ENCODE measurements around the gene CLDN6. TPM values are rescaled to one million over a fixed set of nuclear protein-coding genes. Genes with fewer than 3 reads are reported as not detected.

Gene CLDN6
- total RNA-seq, 1 experiment from 2014 or later = 0.21 TPM

DNA sequence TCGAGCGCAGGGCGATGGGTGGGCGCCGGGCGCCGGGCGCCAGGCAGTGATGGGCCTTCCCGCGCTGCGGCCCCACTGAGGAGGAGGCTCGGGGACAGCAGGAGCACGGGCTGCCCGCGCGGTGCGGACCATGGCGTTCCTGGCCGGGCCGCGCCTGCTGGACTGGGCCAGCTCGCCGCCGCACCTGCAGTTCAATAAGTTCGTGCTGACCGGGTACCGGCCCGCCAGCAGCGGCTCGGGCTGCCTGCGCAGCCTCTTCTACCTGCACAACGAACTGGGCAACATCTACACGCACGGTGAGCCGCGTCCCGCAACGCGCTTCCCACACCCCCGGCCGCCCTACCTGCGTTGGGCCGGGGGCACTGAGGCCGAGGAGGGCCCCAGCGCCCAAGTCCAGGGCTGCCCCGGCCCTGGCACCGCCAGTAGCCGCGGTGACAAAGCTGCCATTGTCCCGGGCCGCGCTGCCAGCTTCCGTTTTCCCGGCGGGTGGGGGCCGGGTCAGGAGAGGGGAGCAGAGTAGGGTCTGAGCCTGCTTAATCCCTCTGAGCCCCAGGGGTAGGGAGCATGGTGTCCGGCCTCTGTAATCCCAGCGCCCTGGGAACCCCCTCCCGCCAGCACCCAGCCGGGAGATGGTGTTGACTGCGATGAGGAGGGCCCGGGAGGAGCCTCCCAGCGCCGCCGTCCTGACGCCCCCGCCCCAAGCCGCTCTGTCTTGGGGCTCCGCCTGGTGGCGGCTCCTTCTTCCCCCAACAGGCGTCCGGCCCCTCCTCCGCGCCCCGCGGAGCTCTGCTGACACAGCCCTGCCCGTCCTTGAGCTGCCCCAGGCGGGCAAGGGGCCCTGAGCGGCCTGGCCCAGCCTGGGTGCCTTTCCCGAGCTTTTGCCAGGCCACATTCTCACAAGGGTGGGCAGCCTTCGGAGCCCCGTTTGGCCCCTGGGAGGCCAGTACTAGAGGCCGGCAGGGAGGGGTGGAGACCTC, 48.1 kb downstream of the CLDN6 start:
- no peaks in the 10 kb centered on the region for H3K27me3 ChIP-seq (replicated peaks; ENCODE audit: insufficient read depth, low read depth, low read length, poor library complexity)
- POLR2A ChIA-PET (ENCODE audit: low non-redundant PET) = no interaction called here
- H3K9me3 ChIP-seq (ENCODE audit: low read depth, low read length, poor library complexity, severe bottlenecking) = no peaks in the 10 kb centered on the region
- TF ChIP-seq, protein P1, sequence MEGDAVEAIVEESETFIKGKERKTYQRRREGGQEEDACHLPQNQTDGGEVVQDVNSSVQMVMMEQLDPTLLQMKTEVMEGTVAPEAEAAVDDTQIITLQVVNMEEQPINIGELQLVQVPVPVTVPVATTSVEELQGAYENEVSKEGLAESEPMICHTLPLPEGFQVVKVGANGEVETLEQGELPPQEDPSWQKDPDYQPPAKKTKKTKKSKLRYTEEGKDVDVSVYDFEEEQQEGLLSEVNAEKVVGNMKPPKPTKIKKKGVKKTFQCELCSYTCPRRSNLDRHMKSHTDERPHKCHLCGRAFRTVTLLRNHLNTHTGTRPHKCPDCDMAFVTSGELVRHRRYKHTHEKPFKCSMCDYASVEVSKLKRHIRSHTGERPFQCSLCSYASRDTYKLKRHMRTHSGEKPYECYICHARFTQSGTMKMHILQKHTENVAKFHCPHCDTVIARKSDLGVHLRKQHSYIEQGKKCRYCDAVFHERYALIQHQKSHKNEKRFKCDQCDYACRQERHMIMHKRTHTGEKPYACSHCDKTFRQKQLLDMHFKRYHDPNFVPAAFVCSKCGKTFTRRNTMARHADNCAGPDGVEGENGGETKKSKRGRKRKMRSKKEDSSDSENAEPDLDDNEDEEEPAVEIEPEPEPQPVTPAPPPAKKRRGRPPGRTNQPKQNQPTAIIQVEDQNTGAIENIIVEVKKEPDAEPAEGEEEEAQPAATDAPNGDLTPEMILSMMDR (conservative IDR thresholded peaks at IDR 0.05; ENCODE audit: low read depth, low read length) = peak; percentile 64
- no peak for TF ChIP-seq EZH2 (IDR thresholded peaks at IDR 0.05; ENCODE audit: borderline replicate concordance, low read depth, low read length, poor library complexity, severe bottlenecking)
- H3K4me3 ChIP-seq (ENCODE audit: low read depth, low read length, poor library complexity, severe bottlenecking) = peak overlapping the region; percentile 86
- peaks cover 29% of the 10 kb centered on the region for H3K36me3 ChIP-seq (ENCODE audit: insufficient read depth, low read length, poor library complexity, severe bottlenecking)
- peaks cover 19% of the 10 kb centered on the region for H3K4me1 ChIP-seq (ENCODE audit: insufficient read depth, low read length, poor library complexity, severe bottlenecking)
- DNase-seq (ENCODE audit: low spot score) = peak; percentile 87
- CTCF ChIA-PET = interaction anchor here (0.6 to 1.3 kb wide), 3 partner anchors 37 to 336 kb away, joined by 3 read pairs; partner anchors contain the start of genes TIGD7 and ZNF75A
- intact Hi-C loops (cut with micrococcal nuclease; ENCODE audit: unreplicated experiment) = loop anchor here (1.0 kb wide), 1 partner anchor 34 kb away; no protein-coding TSS in a partner anchor
- BruUV-seq (replicated peaks) = no TSS peak
- peak overlapping the region; percentile 84 for H3K27ac ChIP-seq (ENCODE audit: low read depth, low read length, poor library complexity, severe bottlenecking)

DNA sequence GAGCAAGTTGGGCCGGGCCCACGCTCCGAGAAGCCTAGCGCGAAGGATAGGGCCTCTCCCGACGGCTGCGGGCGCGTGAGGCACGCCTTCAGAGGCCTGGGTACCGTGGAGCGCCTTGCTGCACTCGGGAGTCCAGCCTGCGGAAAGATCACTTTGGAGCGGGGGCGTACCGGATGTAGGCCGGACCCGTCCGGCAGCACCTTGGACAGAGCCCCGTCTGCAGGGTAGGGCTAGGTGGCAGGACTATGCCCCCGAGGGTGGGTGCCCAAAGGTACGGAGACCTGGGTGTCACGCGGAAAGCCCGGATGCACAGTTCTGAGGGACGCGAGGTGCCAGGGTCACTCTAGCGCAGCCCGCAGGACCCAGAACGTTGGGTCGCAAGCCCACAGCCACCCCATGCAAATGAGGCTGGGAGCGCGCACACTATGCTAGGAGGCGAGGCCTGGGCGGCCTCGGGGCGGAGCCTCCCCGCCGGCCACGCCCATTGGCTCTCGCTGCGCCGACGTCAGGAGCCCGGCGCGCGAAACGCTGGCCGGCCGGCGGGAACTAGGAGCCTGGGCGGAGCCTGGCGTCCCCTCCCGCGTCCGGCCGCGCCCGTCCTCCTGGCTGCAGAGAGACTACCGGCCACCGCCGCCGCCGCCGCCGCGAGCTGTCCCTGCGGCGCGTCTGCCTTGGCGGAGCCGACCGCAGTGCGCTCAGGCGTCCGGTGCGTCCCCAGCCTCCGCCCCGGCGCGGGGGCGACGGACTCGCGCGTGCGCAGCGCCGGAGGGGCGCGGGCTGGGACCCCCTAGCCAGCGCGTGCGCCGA, 49.0 kb downstream of the CLDN6 start, which contains the start of gene PAQR4:
TSS of gene PAQR4 (plus strand) at position 611 of the 807 bp plus-strand sequence. CDS start 327 bp downstream, outside the sequence.
- Histone ChIP-seq H3K4me1 (ENCODE audit: insufficient read depth, low read length, poor library complexity, severe bottlenecking) (peaks cover 28% of the 10 kb centered on the region), H3K27me3 (replicated peaks; ENCODE audit: insufficient read depth, low read depth, low read length, poor library complexity) (no peaks in the 10 kb centered on the region), H3K27ac (ENCODE audit: low read depth, low read length, poor library complexity, severe bottlenecking) (peak within 1 kb of the TSS; percentile 84), H3K36me3 (ENCODE audit: insufficient read depth, low read length, poor library complexity, severe bottlenecking) (peaks cover 21% of the 10 kb centered on the region), H3K4me3 (ENCODE audit: low read depth, low read length, poor library complexity, severe bottlenecking) (peak within 1 kb of the TSS; percentile 86), H3K9me3 (ENCODE audit: low read depth, low read length, poor library complexity, severe bottlenecking) (no peaks in the 10 kb centered on the region)
- TF ChIP-seq EZH2 (IDR thresholded peaks at IDR 0.05; ENCODE audit: borderline replicate concordance, low read depth, low read length, poor library complexity, severe bottlenecking) = no peak
- TF ChIP-seq, protein P1 (conservative IDR thresholded peaks at IDR 0.05; ENCODE audit: low read depth, low read length) = no peak
- peak; percentile 93 for DNase-seq (ENCODE audit: low spot score)
- intact Hi-C loops (cut with micrococcal nuclease; ENCODE audit: unreplicated experiment) = loop anchor here (1.0 kb wide), 1 partner anchor 35 kb away; no protein-coding TSS in a partner anchor
- BruUV-seq (replicated peaks) = no TSS peak
- CTCF ChIA-PET = interaction anchor here (1.1 to 1.3 kb wide), 2 partner anchors 36 to 130 kb away, joined by 3 read pairs; no protein-coding TSS in a partner anchor
- POLR2A ChIA-PET (ENCODE audit: low non-redundant PET) = no interaction called here

DNA sequence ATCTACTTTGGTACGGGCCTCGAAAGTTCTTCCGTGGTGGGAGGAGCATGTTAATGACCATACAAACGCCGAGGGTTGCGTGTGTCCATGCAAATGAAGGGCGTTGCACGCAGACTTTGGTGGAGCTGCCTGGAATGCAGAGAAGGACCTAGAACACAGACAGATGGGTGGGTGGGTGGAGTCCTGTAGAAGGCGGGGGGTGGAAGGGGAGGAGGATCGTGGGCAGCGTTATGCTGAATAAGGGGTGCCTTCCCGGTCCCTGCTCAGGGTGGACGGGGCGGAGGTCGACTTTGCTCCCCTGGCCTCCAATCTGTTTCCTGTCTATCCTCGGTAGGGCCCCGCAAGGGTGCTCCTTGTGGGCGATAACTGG, 49.6 kb downstream of the CLDN6 start:
- no peak for TF ChIP-seq EZH2 (IDR thresholded peaks at IDR 0.05; ENCODE audit: borderline replicate concordance, low read depth, low read length, poor library complexity, severe bottlenecking)
- TF ChIP-seq, protein P1 (conservative IDR thresholded peaks at IDR 0.05; ENCODE audit: low read depth, low read length) = no peak
- H3K4me3 ChIP-seq (ENCODE audit: low read depth, low read length, poor library complexity, severe bottlenecking) = peak overlapping the region; percentile 86
- POLR2A ChIA-PET (ENCODE audit: low non-redundant PET) = no interaction called here
- BruUV-seq (replicated peaks) = no TSS peak
- intact Hi-C loops (cut with micrococcal nuclease; ENCODE audit: unreplicated experiment) = no loop called here
- peaks cover 29% of the 10 kb centered on the region for H3K4me1 ChIP-seq (ENCODE audit: insufficient read depth, low read length, poor library complexity, severe bottlenecking)
- H3K27ac ChIP-seq (ENCODE audit: low read depth, low read length, poor library complexity, severe bottlenecking) = peak overlapping the region; percentile 84
- DNase-seq (ENCODE audit: low spot score) = peak; percentile 70
- CTCF ChIA-PET = interaction anchor here (1.6 kb wide), 1 partner anchor 41 kb away, joined by 3 read pairs; no protein-coding TSS in a partner anchor
- H3K36me3 ChIP-seq (ENCODE audit: insufficient read depth, low read length, poor library complexity, severe bottlenecking) = peaks cover 15% of the 10 kb centered on the region
- no peaks in the 10 kb centered on the region for H3K27me3 ChIP-seq (replicated peaks; ENCODE audit: insufficient read depth, low read depth, low read length, poor library complexity)
- H3K9me3 ChIP-seq (ENCODE audit: low read depth, low read length, poor library complexity, severe bottlenecking) = no peaks in the 10 kb centered on the region
